K562 (cell line): ENCODE measurements around the gene COL15A1. TPM values are rescaled to one million over a fixed set of nuclear protein-coding genes. Genes with fewer than 3 reads are reported as not detected.
A peak's percentile ranks its signal among the peaks of the same experiment; 100 is the strongest.

Experiments used
- ATAC-seq: fragments of 200-7000 bp; cut with Tn5 transposase; 3 replicates; pipeline ENCODE4 v1.9.1; 2020; ENCODE audit warnings: moderate library complexity
- BruUV-seq: library from RNA; stranded (reverse); fragments of 400-500 nt; replicated peaks from 2 replicates; lab custom pipeline; 2021; lab: Mats Ljungman, UMichigan
- CTCF ChIA-PET: fragments of 300-600 bp; formaldehyde crosslinking; extraction: SDS; loops from one replicate; lab custom pipeline; 2021; ENCODE audit warnings: low intra/inter-chr PET ratio; lab: Yijun Ruan, JAX
- POLR2A ChIA-PET: fragments of 300-600, 350-650 bp; sonication (Branson Sonifier 250); formaldehyde crosslinking; extraction: SDS; loops from one replicate; lab custom pipeline; 2021; ENCODE audit warnings: antibody characterized with exemption, inconsistent platforms; lab: Yijun Ruan, JAX
- DNase-seq, 4 experiments: peaks; one replicate each; pipeline versions ENCODE4 v3.0.0 to v3.0.0-alpha.2; 2011 to 2018; ENCODE audit warnings: low spot score in 3 of 4, mixed read lengths in 3 of 4; ENCODE audit errors: extremely low read depth in 1 of 4
- FAIRE-seq: peaks from 2 replicates; lab custom pipeline; 2011; peaks lifted over from hg19 to GRCh38; lab: Jason Lieb, UNC
- H2AFZ ChIP-seq: 2 replicates; pipeline ENCODE4 v1.6.0; 2011; ENCODE audit warnings: low read depth, low read length, control low read depth, inconsistent platforms
- H3K27ac ChIP-seq: fragments of 200-600 bp; 3 replicates; pipeline ENCODE4 v1.8.0; 2011; ENCODE audit warnings: low read depth, mild to moderate bottlenecking, control low read depth, inconsistent platforms, low read length, moderate library complexity, mixed read lengths; ENCODE audit errors: extremely low read depth
- H3K27me3 ChIP-seq, 2 experiments: fragments of 300-600 bp in 1 of 2; 2 replicates in 1 of 2; 3 replicates in 1 of 2; pipeline versions ENCODE4 v1.6.0 to v1.8.0; 2011; ENCODE audit warnings: inconsistent platforms in 2 of 2, low read length in 2 of 2, mild to moderate bottlenecking in 1 of 2, mixed read lengths in 1 of 2, moderate library complexity in 1 of 2; ENCODE audit not compliant: control insufficient read depth in 2 of 2, insufficient read depth in 2 of 2
- H3K36me3 ChIP-seq: fragments of 300-600 bp; 3 replicates; pipeline ENCODE4 v1.8.0; 2011; ENCODE audit warnings: mild to moderate bottlenecking, low read length, inconsistent platforms; ENCODE audit not compliant: control insufficient read depth, insufficient read depth
- H3K4me1 ChIP-seq, 2 experiments: fragments of 200-600 bp in 1 of 2; replicated peaks in 1 of 2; 2 replicates in 1 of 2; 3 replicates in 1 of 2; pipeline versions ENCODE4 v1.5.1 to v1.8.0; 2011; ENCODE audit warnings: inconsistent platforms in 2 of 2, low read length in 2 of 2, mild to moderate bottlenecking in 1 of 2, mixed read lengths in 1 of 2, moderate library complexity in 1 of 2; ENCODE audit not compliant: control insufficient read depth in 2 of 2, insufficient read depth in 2 of 2
- H3K4me2 ChIP-seq: 2 replicates; pipeline ENCODE4 v1.6.1; 2011; ENCODE audit warnings: low read length, control low read depth, inconsistent platforms, mixed read lengths; ENCODE audit not compliant: insufficient read depth
- H3K4me3 ChIP-seq: fragments of 200-600 bp; sonication (generic), shearing (Covaris generic); 2 replicates; pipeline ENCODE4 v1.5.1; 2016; ENCODE audit warnings: control low read depth, inconsistent platforms
- H3K79me2 ChIP-seq: fragments of 200-600 bp; 3 replicates; pipeline ENCODE4 v1.8.0; 2011; ENCODE audit warnings: low read length, inconsistent platforms; ENCODE audit not compliant: control insufficient read depth, insufficient read depth
- H3K9ac ChIP-seq, 2 experiments: 2 replicates each; pipeline versions ENCODE4 v1.6.0 to v1.6.1; 2011; ENCODE audit warnings: low read depth in 2 of 2, low read length in 2 of 2, control low read depth in 1 of 2, inconsistent platforms in 1 of 2, mild to moderate bottlenecking in 1 of 2, mixed read lengths in 1 of 2; ENCODE audit not compliant: insufficient read depth in 1 of 2
- H3K9me1 ChIP-seq: one replicate; pipeline ENCODE4 v1.6.0; 2011; ENCODE audit warnings: inconsistent platforms, mild to moderate bottlenecking, low read length, moderate library complexity; ENCODE audit not compliant: control insufficient read depth, insufficient read depth
- H3K9me3 ChIP-seq: replicated peaks from 2 replicates; pipeline ENCODE4 v1.5.1; 2011; ENCODE audit warnings: low read depth, low read length, inconsistent platforms; ENCODE audit not compliant: control insufficient read depth, insufficient read depth
- H4K20me1 ChIP-seq: replicated peaks from 2 replicates; pipeline ENCODE4 v1.6.1; 2011; ENCODE audit warnings: low read length, inconsistent platforms, mixed read lengths; ENCODE audit not compliant: control insufficient read depth, insufficient read depth
- DNMT1 ChIP-seq: fragments of 450-650 bp; IDR thresholded peaks from 2 replicates; pipeline ENCODE4 v1.6.1; 2016; ENCODE audit warnings: antibody characterized with exemption, mild to moderate bottlenecking
- DPF2 ChIP-seq: fragments of 450-650 bp; IDR thresholded peaks from 2 replicates; pipeline ENCODE4 v1.6.1; 2016
- FOS ChIP-seq: IDR thresholded peaks from 3 replicates; pipeline ENCODE4 v1.6.1; 2011; ENCODE audit not compliant: insufficient read length; ENCODE audit errors: extremely low read depth
- HDAC2 ChIP-seq: fragments of 450-650 bp; IDR thresholded peaks from 2 replicates; pipeline ENCODE4 v1.6.1; 2016; ENCODE audit warnings: mild to moderate bottlenecking
- JUNB ChIP-seq: fragments of 450-650 bp; formaldehyde crosslinking; conservative IDR thresholded peaks from 2 replicates; pipeline ENCODE4 v1.4.0; 2020; ENCODE audit warnings: mild to moderate bottlenecking
- OTX1 ChIP-seq: fragments of 450-650 bp; formaldehyde crosslinking; IDR thresholded peaks from 2 replicates; pipeline ENCODE4 v1.4.0; 2022; ENCODE audit warnings: mild to moderate bottlenecking
- PCBP1 ChIP-seq: fragments of 200-400 bp; formaldehyde crosslinking; IDR thresholded peaks from 2 replicates; pipeline ENCODE4 v1.6.1; 2018; ENCODE audit warnings: mild to moderate bottlenecking, low read depth, low read length; ENCODE audit not compliant: poor library complexity, severe bottlenecking
- ZNF316 ChIP-seq: fragments of 450-650 bp; IDR thresholded peaks from 2 replicates; pipeline ENCODE4 v1.6.1; 2016
- ZNF507 ChIP-seq: conservative IDR thresholded peaks from 2 replicates; pipeline ENCODE4 v1.6.1; 2017; ENCODE audit warnings: missing genetic modification characterization, missing compliant biosample characterization
- ZNF77 ChIP-seq: fragments of 250-450 bp; sonication (Bioruptor Pico); IDR thresholded peaks from 2 replicates; pipeline ENCODE4 v1.5.0; 2020
- WGBS: fragments of 100-300 bp; shearing (Covaris generic); methylation state at CpG from one replicate; pipeline ENCODE4 v1.1.6; 2016; ENCODE audit warnings: low coverage, mixed read lengths; ENCODE audit not compliant: insufficient coverage; ENCODE audit errors: missing lambda C conversion rate; 5-methylcytosine and 5-hydroxymethylcytosine counted together
- in situ Hi-C: fragments of 300-500 bp; cut with MboI; formaldehyde crosslinking; loops from 4 replicates; pipeline ENCODE4 v1.15.0; 2018; ENCODE audit warnings: inconsistent platforms, mixed read lengths
- intact Hi-C: fragments of 100-400 bp; cut with micrococcal nuclease; formaldehyde crosslinking; loops from 2 replicates; pipeline ENCODE4 v1.14.2; 2022
- polyA plus RNA-seq, 8 experiments: library from polyadenylated mRNA; depleted of rRNA in 4 of 8; stranded (reverse) in 5 of 8; unstranded in 3 of 8; fragments of >200 nt; fragmentation: Nextera tagmentation in 2 of 8; fragmentation: Illumina TruSeq in 1 of 8; extraction: Ambion mirVana in 2 of 8; extraction: Trizol in 1 of 8; gene quantifications; 2 replicates each; pipeline versions ENCODE4 v1.2.1 to v1.2.3, GENCODE V29; 2011 to 2014; ENCODE audit warnings: inconsistent platforms in 1 of 8, missing spikeins in 1 of 8
- total RNA-seq, 7 experiments: library from RNA; depleted of rRNA in 6 of 7; stranded (reverse); fragments of >200 nt in 6 of 7; fragmentation: Illumina TruSeq in 2 of 7; extraction: Trizol in 2 of 7; gene quantifications; 2 replicates each; pipeline versions ENCODE4 v1.2.1 to v1.2.3, GENCODE V29; 2011 to 2021; ENCODE audit warnings: low replicate concordance in 1 of 7
- TF ChIP-seq, protein P1 (sequence below): fragments of 250-450 bp; sonication (Bioruptor Pico); IDR thresholded peaks from 2 replicates; pipeline ENCODE4 v1.4.0; 2020; ENCODE audit warnings: mild to moderate bottlenecking, moderate library complexity

COL15A1 gene
- total and polyA plus RNA-seq, 9 of the 15 experiments (the other 6 are each of a cell fraction or from before 2014, with no cell fraction given) = 0.46 to 5.1 (median 2.6) TPM

DNA sequence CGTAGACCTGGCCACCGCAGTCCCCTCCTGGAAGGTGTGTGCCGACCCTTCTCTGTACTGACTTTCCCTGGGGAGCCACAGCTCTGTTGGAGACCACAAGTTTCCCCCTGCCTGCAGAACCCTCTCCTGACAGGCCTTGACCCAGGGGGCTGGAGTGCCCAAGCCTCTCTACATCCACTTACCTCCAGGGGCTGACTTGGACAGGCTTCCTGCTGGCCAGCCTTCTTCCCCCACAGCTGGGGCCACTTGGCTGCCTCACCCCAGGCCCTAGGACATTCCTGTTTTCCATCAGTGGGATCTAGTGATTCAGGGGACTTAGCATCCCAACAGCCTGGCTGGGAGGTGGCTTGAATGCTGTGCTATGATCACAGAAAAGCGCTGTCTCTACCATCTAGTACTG lies 23.6 kb downstream of the COL15A1 start:
- ChIA-PET POLR2A (interaction anchor here (0.7 to 1.0 kb wide), 2 partner anchors 9 to 99 kb away, joined by 3 read pairs; no protein-coding TSS in a partner anchor), CTCF (no interaction called here)
- no peaks in the 10 kb centered on the region for H3K9me1 ChIP-seq
- H3K27me3 ChIP-seq = no peaks in the 10 kb centered on the region
- H3K36me3 ChIP-seq = no peaks in the 10 kb centered on the region
- H3K27ac ChIP-seq = no peak overlapping the region
- in situ Hi-C loops = no loop called here
- no peak overlapping the region for H3K4me3 ChIP-seq
- intact Hi-C loops = no loop called here
- H2AFZ ChIP-seq = no peak overlapping the region
- DNase-seq = no peak
- no peak for ATAC-seq
- H3K9me3 ChIP-seq = no peaks in the 10 kb centered on the region
- peak overlapping the region in 1 of 2 experiments; percentile 27; a peak in 1 of 4 replicates for H3K9ac ChIP-seq
- H3K4me1 ChIP-seq = peaks cover 10 to 12% of the 10 kb centered on the region in 2 experiments; a peak in 4 of 5 replicates
- no peak for FAIRE-seq
- BruUV-seq = no TSS peak
- TF ChIP-seq ZNF316 = no peak
- no peak for TF ChIP-seq ZNF507 (tag)
- no peak for TF ChIP-seq FOS
- WGBS = 54% methylated on average over 4 of the region's 4 CpGs
- no peaks in the 10 kb centered on the region for H3K79me2 ChIP-seq
- H4K20me1 ChIP-seq = no peaks in the 10 kb centered on the region
- no peak overlapping the region for H3K4me2 ChIP-seq

DNA sequence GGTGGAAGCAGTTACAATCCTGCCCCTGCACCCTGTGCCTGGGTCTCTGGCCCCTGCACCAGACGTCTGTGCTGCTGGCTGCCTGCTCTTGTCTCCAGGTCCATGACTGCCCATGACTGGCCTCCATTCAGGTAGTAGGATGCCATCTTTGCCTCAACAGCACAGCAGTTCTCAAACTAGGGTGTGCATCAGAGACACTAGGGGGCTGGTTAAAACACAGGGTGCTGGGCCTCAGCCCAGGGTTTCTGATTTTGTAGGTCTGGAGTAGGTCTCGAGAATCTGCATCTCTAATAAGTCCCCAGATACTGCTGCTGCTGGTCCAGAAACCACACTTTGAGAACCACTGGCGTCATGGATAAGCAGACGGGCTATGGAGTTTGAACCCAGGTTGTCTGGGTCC lies 24.0 kb downstream of the COL15A1 start:
- Histone ChIP-seq H3K27me3 (no peaks in the 10 kb centered on the region), H4K20me1 (no peaks in the 10 kb centered on the region), H2AFZ (no peak overlapping the region), H3K9me3 (no peaks in the 10 kb centered on the region), H3K9ac (0 out of 4 replicates have a peak overlapping the region, but pooled peaks of 1 of the 2 experiments have one; percentile 27), H3K4me1 (peaks cover 10 to 12% of the 10 kb centered on the region in 2 experiments; a peak in 4 of 5 replicates), H3K36me3 (no peaks in the 10 kb centered on the region), H3K4me2 (no peak overlapping the region), H3K79me2 (no peaks in the 10 kb centered on the region), H3K27ac (no peak overlapping the region), H3K4me3 (no peak overlapping the region), H3K9me1 (no peaks in the 10 kb centered on the region)
- intact Hi-C loops = no loop called here
- no peak for ATAC-seq
- ChIA-PET POLR2A (interaction anchor here (0.7 to 1.0 kb wide), 3 partner anchors 8 to 115 kb away, joined by 3 read pairs; no protein-coding TSS in a partner anchor), CTCF (no interaction called here)
- FAIRE-seq = no peak
- TF ChIP-seq OTX1 = no peak
- TF ChIP-seq JUNB (CRISPR knock-in tag) = no peak
- no peak for TF ChIP-seq ZNF77 (CRISPR knock-in tag)
- no peak for TF ChIP-seq DPF2
- no peak for TF ChIP-seq HDAC2
- TF ChIP-seq, protein P1, sequence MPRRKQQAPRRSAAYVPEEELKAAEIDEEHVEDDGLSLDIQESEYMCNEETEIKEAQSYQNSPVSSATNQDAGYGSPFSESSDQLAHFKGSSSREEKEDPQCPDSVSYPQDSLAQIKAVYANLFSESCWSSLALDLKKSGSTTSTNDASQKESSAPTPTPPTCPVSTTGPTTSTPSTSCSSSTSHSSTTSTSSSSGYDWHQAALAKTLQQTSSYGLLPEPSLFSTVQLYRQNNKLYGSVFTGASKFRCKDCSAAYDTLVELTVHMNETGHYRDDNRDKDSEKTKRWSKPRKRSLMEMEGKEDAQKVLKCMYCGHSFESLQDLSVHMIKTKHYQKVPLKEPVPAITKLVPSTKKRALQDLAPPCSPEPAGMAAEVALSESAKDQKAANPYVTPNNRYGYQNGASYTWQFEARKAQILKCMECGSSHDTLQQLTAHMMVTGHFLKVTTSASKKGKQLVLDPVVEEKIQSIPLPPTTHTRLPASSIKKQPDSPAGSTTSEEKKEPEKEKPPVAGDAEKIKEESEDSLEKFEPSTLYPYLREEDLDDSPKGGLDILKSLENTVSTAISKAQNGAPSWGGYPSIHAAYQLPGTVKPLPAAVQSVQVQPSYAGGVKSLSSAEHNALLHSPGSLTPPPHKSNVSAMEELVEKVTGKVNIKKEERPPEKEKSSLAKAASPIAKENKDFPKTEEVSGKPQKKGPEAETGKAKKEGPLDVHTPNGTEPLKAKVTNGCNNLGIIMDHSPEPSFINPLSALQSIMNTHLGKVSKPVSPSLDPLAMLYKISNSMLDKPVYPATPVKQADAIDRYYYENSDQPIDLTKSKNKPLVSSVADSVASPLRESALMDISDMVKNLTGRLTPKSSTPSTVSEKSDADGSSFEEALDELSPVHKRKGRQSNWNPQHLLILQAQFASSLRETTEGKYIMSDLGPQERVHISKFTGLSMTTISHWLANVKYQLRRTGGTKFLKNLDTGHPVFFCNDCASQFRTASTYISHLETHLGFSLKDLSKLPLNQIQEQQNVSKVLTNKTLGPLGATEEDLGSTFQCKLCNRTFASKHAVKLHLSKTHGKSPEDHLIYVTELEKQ (CRISPR knock-in tag) = no peak
- no peak for TF ChIP-seq PCBP1
- no peak for TF ChIP-seq DNMT1
- in situ Hi-C loops = no loop called here
- BruUV-seq = no TSS peak
- no peak for DNase-seq
- 51% methylated on average over 4 of the region's 4 CpGs for WGBS
